Left lung (tissue), 10 donors: ENCODE measurements around the gene ZBTB42. TPM values are rescaled to one million over a fixed set of nuclear protein-coding genes. Genes with fewer than 3 reads are reported as not detected.

Experiments used
- ATAC-seq: fragments of 200-7000 bp; cut with Tn5 transposase; one replicate; pipeline ENCODE4 v1.9.1; 2020; ENCODE audit warnings: moderate library complexity
- DNase-seq, 4 donors: peaks; one replicate each; pipeline ENCODE4 v3.0.0-alpha.2; 2013 to 2020
- H3K27ac ChIP-seq, 2 donors: fragments of 200-600 bp; sonication (generic) in 1 of 2; one replicate each; pipeline versions ENCODE4 v1.5.0 to v1.8.0; 2020 to 2021
- H3K27me3 ChIP-seq, 2 donors: fragments of 200-600 bp; sonication (generic) in 1 of 2; one replicate each; pipeline versions ENCODE4 v1.5.0 to v1.8.0; 2020 to 2021
- H3K36me3 ChIP-seq, 2 donors: fragments of 200-600 bp; sonication (generic) in 1 of 2; one replicate each; pipeline versions ENCODE4 v1.5.0 to v1.8.0; 2020 to 2021
- H3K4me1 ChIP-seq, 2 donors: fragments of 200-600 bp; one replicate each; pipeline ENCODE4 v1.8.0; 2021
- H3K4me3 ChIP-seq, 2 donors: fragments of 200-600 bp; sonication (generic) in 1 of 2; one replicate each; pipeline versions ENCODE4 v1.5.0 to v1.8.0; 2020 to 2021; ENCODE audit warnings: mild to moderate bottlenecking in 1 of 2
- H3K9me3 ChIP-seq, 2 donors: fragments of 200-600 bp; sonication (generic) in 1 of 2; one replicate each; pipeline versions ENCODE4 v1.5.0 to v1.8.0; 2020 to 2021
- CTCF ChIP-seq, 2 donors: fragments of 200-600 bp; sonication (generic) in 1 of 2; IDR thresholded peaks; one replicate each; pipeline versions ENCODE4 v1.5.0 to v1.8.0; 2021; ENCODE audit warnings: antibody characterized with exemption in 2 of 2
- intact Hi-C, 2 donors: fragments of 100-400 bp; cut with DNase I; formaldehyde crosslinking; loops; one replicate each; pipeline versions ENCODE4 v1.11.2 to v1.14.2; 2022
- polyA plus RNA-seq, 6 donors: library from polyadenylated mRNA; unstranded; fragments of 120-200 nt; gene quantifications; one replicate each; pipeline ENCODE4 v1.2.1, GENCODE V29; 2013; ENCODE audit not compliant: insufficient read length in 6 of 6
- total RNA-seq, 2 donors: library from RNA; stranded (reverse); fragmentation: NEBNext Ultra II Directional; extraction: Animal tissue kit (Norgen Biotek cat#: 25700); gene quantifications; one replicate each; pipeline ENCODE4 v1.2.1, GENCODE V29; 2021
- donor health status: DM: no; HTN: yes; CAD: no.
- donor health status: DM: no; HTN: no; CAD: no.

The ZBTB42 gene
- total and polyA plus RNA-seq, 8 donors, result 5.8 to 12.1 (median 9.3) TPM

- Histone ChIP-seq H3K36me3 (peaks cover 0 to 27% of the 10 kb centered on the region in 2 donors), H3K9me3 (no peaks in the 10 kb centered on the region), H3K27me3 (no peaks in the 10 kb centered on the region), H3K4me3 (peak within 1 kb of the TSS; percentile 93 to 94), H3K4me1 (peaks cover 10 to 27% of the 10 kb centered on the region in 2 donors), H3K27ac (peak within 1 kb of the TSS; percentile 61 to 90)
- DNase-seq, result peak; percentile 99 to 100 (median 100)
- TF ChIP-seq CTCF (IDR thresholded peaks at IDR 0.05), result no peak
- peak; percentile 95 for ATAC-seq
- intact Hi-C loops, result no loop called here
These were observed 48.0 kb upstream of the ZBTB42 start, which contains the start of gene SIVA1 for GRCh38 chr14:104752735-104753527. Gene SIVA1 (plus strand): TSS chr14:104753147. CDS start chr14:104753202, 55 bp downstream.

- no peak for TF ChIP-seq CTCF (IDR thresholded peaks at IDR 0.05)
- ATAC-seq (peak; percentile 3), DNase-seq (peak in 2 of 4 donors; percentile 52 to 86)
- Histone ChIP-seq H3K4me1 (peaks cover 10 to 27% of the 10 kb centered on the region in 2 donors), H3K27me3 (no peaks in the 10 kb centered on the region), H3K27ac (peak overlapping the region; percentile 61 to 90), H3K9me3 (no peaks in the 10 kb centered on the region), H3K4me3 (peak overlapping the region; percentile 93 to 94), H3K36me3 (peaks cover 0 to 34% of the 10 kb centered on the region in 2 donors)
- intact Hi-C loops, result no loop called here
These were observed 47.2 kb upstream of the ZBTB42 start for GRCh38 chr14:104753528-104754212.

- no peak for TF ChIP-seq CTCF (IDR thresholded peaks at IDR 0.05)
- Histone ChIP-seq H3K4me3 (peak overlapping the region; percentile 93 to 94), H3K27ac (no peak overlapping the region), H3K4me1 (peaks cover 10 to 27% of the 10 kb centered on the region in 2 donors), H3K27me3 (no peaks in the 10 kb centered on the region), H3K36me3 (peaks cover 0 to 41% of the 10 kb centered on the region in 2 donors), H3K9me3 (no peaks in the 10 kb centered on the region)
- peak in 1 of 4 donors; percentile 35 for DNase-seq
- intact Hi-C loops, result no loop called here
- no peak for ATAC-seq
These were observed 46.6 kb upstream of the ZBTB42 start for GRCh38 chr14:104754213-104754851.

GRCh38 chr14:104755621-104756020, 45.3 kb upstream of the ZBTB42 start:
- no peak for TF ChIP-seq CTCF (IDR thresholded peaks at IDR 0.05)
- Histone ChIP-seq H3K27me3 (no peaks in the 10 kb centered on the region), H3K4me1 (peaks cover 10 to 27% of the 10 kb centered on the region in 2 donors), H3K9me3 (no peaks in the 10 kb centered on the region), H3K36me3 (peaks cover 0 to 47% of the 10 kb centered on the region in 2 donors), H3K27ac (no peak overlapping the region), H3K4me3 (no peak overlapping the region)
- intact Hi-C loops, result no loop called here
- ATAC-seq, result no peak
- DNase-seq, result peak in 1 of 4 donors; percentile 70
